Ovary (tissue), 3 donors: ENCODE results near the gene RCN2.
"Not testable (repeated sequence)": the region's sequence is repeated elsewhere in the genome, so short reads cannot be mapped to it uniquely, and the experiment has no call there.

ENCODE experiments used
- CTCF ChIP-seq, 3 donors: fragments of 450-650 bp in 2 of 3; fragments of 200-600 bp in 1 of 3; IDR thresholded peaks; one replicate each; pipeline versions ENCODE4 v1.5.1 to v1.8.0; 2016 to 2022; ENCODE audit warnings: antibody characterized with exemption in 3 of 3, mild to moderate bottlenecking in 1 of 3
- POLR2A ChIP-seq: fragments of 450-650 bp; IDR thresholded peaks from one replicate; pipeline ENCODE4 v1.6.1; 2017; ENCODE audit warnings: antibody characterized with exemption, mild to moderate bottlenecking, moderate library complexity
- donor health status: DM: no; HTN: no; CAD: no.

GRCh38 chr15:76887280-76888141, 44.0 kb upstream of the RCN2 start:
- TF ChIP-seq POLR2A; CTCF (IDR thresholded peaks at IDR 0.05): not testable (repeated sequence)
